ENCODE data around the gene IFNL1. TPM values are rescaled to one million over a fixed set of nuclear protein-coding genes. Genes with fewer than 3 reads are reported as not detected.
"Not testable (repeated sequence)": the region's sequence is repeated elsewhere in the genome, so short reads cannot be mapped to it uniquely, and the experiment has no call there.

IFNL1 gene
- total and polyA plus RNA-seq, 7 donors: not detected

GRCh38 chr19:39270036-39270871 lies 26.0 kb upstream of the IFNL1 start:
- no peak overlapping the region for H3K4me3 ChIP-seq
- no peaks in the 10 kb centered on the region for H3K36me3 ChIP-seq (ENCODE audit: insufficient read depth in 1 of 2, low read depth in 1 of 2)
- 61 to 62% (median 62%) methylated on average over 9 of the region's 9 CpGs for WGBS, 3 donors
- TF ChIP-seq, protein P1, sequence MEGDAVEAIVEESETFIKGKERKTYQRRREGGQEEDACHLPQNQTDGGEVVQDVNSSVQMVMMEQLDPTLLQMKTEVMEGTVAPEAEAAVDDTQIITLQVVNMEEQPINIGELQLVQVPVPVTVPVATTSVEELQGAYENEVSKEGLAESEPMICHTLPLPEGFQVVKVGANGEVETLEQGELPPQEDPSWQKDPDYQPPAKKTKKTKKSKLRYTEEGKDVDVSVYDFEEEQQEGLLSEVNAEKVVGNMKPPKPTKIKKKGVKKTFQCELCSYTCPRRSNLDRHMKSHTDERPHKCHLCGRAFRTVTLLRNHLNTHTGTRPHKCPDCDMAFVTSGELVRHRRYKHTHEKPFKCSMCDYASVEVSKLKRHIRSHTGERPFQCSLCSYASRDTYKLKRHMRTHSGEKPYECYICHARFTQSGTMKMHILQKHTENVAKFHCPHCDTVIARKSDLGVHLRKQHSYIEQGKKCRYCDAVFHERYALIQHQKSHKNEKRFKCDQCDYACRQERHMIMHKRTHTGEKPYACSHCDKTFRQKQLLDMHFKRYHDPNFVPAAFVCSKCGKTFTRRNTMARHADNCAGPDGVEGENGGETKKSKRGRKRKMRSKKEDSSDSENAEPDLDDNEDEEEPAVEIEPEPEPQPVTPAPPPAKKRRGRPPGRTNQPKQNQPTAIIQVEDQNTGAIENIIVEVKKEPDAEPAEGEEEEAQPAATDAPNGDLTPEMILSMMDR (IDR thresholded peaks at IDR 0.05): no peak
- no peak overlapping the region for H3K27ac ChIP-seq
- intact Hi-C loops (cut with DNase I): no loop called here
- no peak for ATAC-seq
- peaks cover 0 to 23% (median 7%) of the 10 kb centered on the region in 3 donors for H3K27me3 ChIP-seq (ENCODE audit: insufficient read depth in 3 of 3, low read length in 2 of 3)
- no peaks in the 10 kb centered on the region for H3K4me1 ChIP-seq
- no peak for DNase-seq
- H3K9me3 ChIP-seq: no peaks in the 10 kb centered on the region

- H3K4me3 ChIP-seq; intact Hi-C loops (cut with DNase I); DNase-seq; H3K36me3 ChIP-seq (ENCODE audit: insufficient read depth in 1 of 2, low read depth in 1 of 2); ATAC-seq; H3K4me1 ChIP-seq; H3K27ac ChIP-seq; H3K9me3 ChIP-seq: not testable (repeated sequence)
- 66 to 82% (median 75%) methylated on average over 5 of the region's 5 CpGs for WGBS, 3 donors
- peaks cover 0 to 17% (median 0%) of the 10 kb centered on the region in 3 donors for H3K27me3 ChIP-seq (ENCODE audit: insufficient read depth in 3 of 3, low read length in 2 of 3)
Observed at GRCh38 chr19:39273859-39274258, 22.3 kb upstream of the IFNL1 start.

DNA sequence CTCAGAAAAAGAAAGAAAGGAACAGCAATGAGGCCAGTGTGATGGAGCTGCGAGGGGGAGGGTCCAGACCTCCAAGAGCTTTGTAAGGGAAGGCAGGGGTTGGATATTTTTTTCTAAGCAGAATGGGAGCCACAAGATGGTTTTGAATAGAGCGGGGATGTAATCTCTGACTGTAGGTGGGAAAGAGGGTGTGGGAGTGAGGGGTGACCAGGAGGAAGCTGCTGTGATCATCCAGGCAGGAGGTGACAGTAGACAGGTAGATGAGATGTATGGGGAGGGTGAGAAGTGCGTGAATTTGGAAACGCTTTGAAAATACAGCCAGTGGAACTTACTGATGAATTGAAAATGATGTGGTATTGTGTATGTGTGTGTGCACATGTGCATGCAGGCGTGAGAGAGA lies 20.6 kb upstream of the IFNL1 start:
- Histone ChIP-seq H3K9me3 (no peaks in the 10 kb centered on the region), H3K4me1 (no peaks in the 10 kb centered on the region), H3K27ac (no peak overlapping the region), H3K27me3 (ENCODE audit: insufficient read depth in 3 of 3, low read length in 2 of 3) (peaks cover 0 to 11% (median 0%) of the 10 kb centered on the region in 3 donors), H3K36me3 (ENCODE audit: insufficient read depth in 1 of 2, low read depth in 1 of 2) (no peaks in the 10 kb centered on the region), H3K4me3 (no peak overlapping the region)
- no peak for DNase-seq
- no peak for ATAC-seq
- WGBS, 3 donors: 63 to 77% (median 73%) methylated on average over 5 of the region's 5 CpGs
- TF ChIP-seq, protein P1 (IDR thresholded peaks at IDR 0.05): no peak
- intact Hi-C loops (cut with DNase I): no loop called here

GRCh38 chr19:39276740-39277139 lies 19.5 kb upstream of the IFNL1 start:
- H3K4me3 ChIP-seq: no peak overlapping the region
- WGBS, 3 donors: 88 to 93% (median 88%) methylated on average over 5 of the region's 5 CpGs
- TF ChIP-seq, protein P1 (IDR thresholded peaks at IDR 0.05): no peak
- DNase-seq: no peak
- H3K27me3 ChIP-seq (ENCODE audit: insufficient read depth in 3 of 3, low read length in 2 of 3): peaks cover 0 to 3% (median 0%) of the 10 kb centered on the region in 3 donors
- no peaks in the 10 kb centered on the region for H3K4me1 ChIP-seq
- no peak overlapping the region for H3K27ac ChIP-seq
- intact Hi-C loops (cut with DNase I): no loop called here
- H3K9me3 ChIP-seq: peaks cover 2% of the 10 kb centered on the region
- H3K36me3 ChIP-seq (ENCODE audit: insufficient read depth in 1 of 2, low read depth in 1 of 2): no peaks in the 10 kb centered on the region
- ATAC-seq: no peak

DNA sequence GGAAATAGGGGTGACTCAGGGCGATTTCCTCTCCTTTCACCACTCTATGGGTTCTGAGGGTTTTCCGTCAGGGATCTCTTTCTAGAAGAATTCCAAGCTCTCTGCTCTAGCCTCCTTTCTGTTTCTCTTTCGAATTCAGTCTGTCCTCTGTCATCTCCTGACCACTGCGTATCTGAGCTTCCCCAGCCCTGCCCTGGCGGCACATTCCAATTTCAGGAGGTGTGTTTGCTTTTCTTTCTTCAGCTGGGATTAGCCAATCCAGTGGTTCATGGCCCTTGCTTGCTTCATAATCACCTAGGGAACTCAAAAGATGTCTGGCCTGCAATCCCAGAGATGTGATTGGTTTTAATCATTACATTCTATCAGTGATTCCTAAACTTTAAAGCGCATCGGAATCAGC lies 18.6 kb upstream of the IFNL1 start:
- Histone ChIP-seq H3K27ac (no peak overlapping the region), H3K9me3 (peaks cover 7% of the 10 kb centered on the region), H3K4me1 (no peaks in the 10 kb centered on the region), H3K36me3 (ENCODE audit: insufficient read depth in 1 of 2, low read depth in 1 of 2) (no peaks in the 10 kb centered on the region), H3K27me3 (ENCODE audit: insufficient read depth in 3 of 3, low read length in 2 of 3) (peaks cover 0 to 3% (median 0%) of the 10 kb centered on the region in 3 donors), H3K4me3 (no peak overlapping the region)
- intact Hi-C loops (cut with DNase I): no loop called here
- WGBS, 3 donors: 69 to 80% (median 78%) methylated on average over 7 of the region's 7 CpGs
- DNase-seq (no peak), ATAC-seq (no peak)
- TF ChIP-seq, protein P1 (IDR thresholded peaks at IDR 0.05): no peak
